Bronchial epithelial cell (primary cell): ENCODE data around the gene MBP. TPM values are rescaled to one million over a fixed set of nuclear protein-coding genes. Genes with fewer than 3 reads are reported as not detected.
A peak's percentile ranks its signal among the peaks of the same experiment; 100 is the strongest.

Source experiments
- DNase-seq: peaks from one replicate; pipeline ENCODE4 v3.0.0-alpha.2; 2010; ENCODE audit warnings: low read depth
- FAIRE-seq: peaks from 2 replicates; lab custom pipeline; 2011; peaks lifted over from hg19 to GRCh38; lab: Jason Lieb, UNC
- H3K27me3 ChIP-seq: 2 replicates; pipeline ENCODE4 v1.5.1; 2011; ENCODE audit warnings: low read length; ENCODE audit not compliant: control insufficient read depth, insufficient read depth
- H3K36me3 ChIP-seq: 2 replicates; pipeline ENCODE4 v1.5.1; 2011; ENCODE audit warnings: low read length; ENCODE audit not compliant: control insufficient read depth, insufficient read depth
- H3K4me3 ChIP-seq: 2 replicates; pipeline ENCODE4 v1.5.1; 2011; ENCODE audit warnings: mild to moderate bottlenecking, low read depth, low read length, control low read depth
- total RNA-seq: library from RNA; depleted of rRNA; stranded (reverse); fragments of >200 nt; gene quantifications from 2 replicates; pipeline ENCODE4 v1.2.1, GENCODE V29; 2014
- TF ChIP-seq, protein P1 (sequence below): IDR thresholded peaks from 2 replicates; pipeline ENCODE4 v1.5.1; 2011; ENCODE audit warnings: mild to moderate bottlenecking, moderate library complexity, low read length, control low read depth, inconsistent platforms; ENCODE audit not compliant: insufficient read depth, severe bottlenecking

The MBP gene
- total RNA-seq, 1 donor from 2014 or later: 26.6 TPM

DNA sequence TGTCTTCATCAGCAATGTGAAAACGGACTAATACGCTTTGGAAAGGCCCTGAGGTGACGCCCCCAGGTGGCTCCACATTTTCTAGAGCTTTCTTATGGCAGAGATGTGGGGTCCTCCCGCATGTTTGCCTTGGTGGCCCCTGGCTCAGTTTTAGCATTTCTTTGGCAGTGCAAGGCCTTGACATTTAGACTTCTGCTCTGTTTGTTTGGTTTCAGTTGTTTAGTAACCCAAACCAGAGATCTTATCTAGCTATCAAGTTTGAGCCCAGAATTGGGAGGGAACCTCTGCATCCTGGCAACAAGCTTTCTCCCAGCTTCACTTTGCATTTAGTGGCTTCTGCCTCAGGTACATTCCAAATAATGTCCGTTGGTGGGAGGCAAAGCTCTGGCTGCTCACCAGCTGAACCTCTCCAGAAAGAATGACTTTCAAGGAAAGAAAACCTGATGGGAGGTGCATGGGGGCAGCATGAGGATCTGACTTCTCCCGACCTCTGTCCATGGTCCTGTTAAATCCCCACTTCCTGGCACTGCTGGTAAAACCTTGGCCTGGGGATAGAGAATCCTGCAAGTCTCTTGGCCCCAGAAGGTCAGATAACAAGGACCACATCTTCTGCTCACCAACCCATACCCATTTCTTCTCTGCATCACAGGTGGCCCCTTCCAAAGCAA, 12.0 kb upstream of the MBP start:
- peak; percentile 76 for FAIRE-seq
- TF ChIP-seq, protein P1, sequence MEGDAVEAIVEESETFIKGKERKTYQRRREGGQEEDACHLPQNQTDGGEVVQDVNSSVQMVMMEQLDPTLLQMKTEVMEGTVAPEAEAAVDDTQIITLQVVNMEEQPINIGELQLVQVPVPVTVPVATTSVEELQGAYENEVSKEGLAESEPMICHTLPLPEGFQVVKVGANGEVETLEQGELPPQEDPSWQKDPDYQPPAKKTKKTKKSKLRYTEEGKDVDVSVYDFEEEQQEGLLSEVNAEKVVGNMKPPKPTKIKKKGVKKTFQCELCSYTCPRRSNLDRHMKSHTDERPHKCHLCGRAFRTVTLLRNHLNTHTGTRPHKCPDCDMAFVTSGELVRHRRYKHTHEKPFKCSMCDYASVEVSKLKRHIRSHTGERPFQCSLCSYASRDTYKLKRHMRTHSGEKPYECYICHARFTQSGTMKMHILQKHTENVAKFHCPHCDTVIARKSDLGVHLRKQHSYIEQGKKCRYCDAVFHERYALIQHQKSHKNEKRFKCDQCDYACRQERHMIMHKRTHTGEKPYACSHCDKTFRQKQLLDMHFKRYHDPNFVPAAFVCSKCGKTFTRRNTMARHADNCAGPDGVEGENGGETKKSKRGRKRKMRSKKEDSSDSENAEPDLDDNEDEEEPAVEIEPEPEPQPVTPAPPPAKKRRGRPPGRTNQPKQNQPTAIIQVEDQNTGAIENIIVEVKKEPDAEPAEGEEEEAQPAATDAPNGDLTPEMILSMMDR: no peak
- Histone ChIP-seq H3K27me3 (no peaks in the 10 kb centered on the region), H3K4me3 (no peak overlapping the region), H3K36me3 (no peaks in the 10 kb centered on the region)
- DNase-seq: no peak

DNA sequence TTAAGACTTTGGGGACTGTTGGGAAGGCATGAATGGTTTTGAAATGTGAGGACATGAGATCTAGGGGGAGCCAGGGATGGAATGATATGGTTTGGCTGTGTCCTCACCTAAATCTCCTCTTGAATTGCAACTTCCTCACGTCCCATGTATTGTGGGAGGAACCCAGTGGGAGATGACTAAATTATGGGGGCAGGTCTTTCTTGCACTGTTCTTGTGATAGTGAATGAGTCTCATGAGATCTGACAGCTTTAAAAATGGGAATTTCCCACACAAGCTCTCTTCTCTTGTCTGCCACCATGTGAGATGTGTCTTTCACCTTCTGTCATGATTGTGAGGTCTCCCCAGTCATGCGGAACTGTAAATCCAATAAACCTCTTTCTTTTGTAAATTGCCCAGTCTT, 11.5 kb upstream of the MBP start:
- no peak for FAIRE-seq
- no peak for DNase-seq

DNA sequence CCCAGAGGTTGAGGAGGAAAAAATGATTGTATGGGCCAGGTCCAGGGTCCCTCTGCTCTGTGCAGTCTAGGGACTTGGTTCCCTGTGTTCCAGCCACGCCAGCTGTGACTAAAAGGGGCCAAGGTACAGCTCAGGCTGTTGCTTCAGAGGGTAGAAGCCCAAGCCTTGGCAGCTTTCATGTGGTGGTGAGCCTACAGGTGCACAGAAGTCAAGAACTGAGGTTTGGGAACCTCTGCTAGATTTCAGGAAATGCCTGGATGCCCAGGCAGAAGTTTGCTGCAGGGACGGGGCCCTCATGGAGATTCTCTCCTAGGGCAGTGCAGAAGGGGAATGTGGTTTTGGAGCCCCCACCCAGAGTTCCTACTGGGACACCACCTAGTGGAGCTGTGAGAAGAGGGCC, 10.6 kb upstream of the MBP start:
- no peaks in the 10 kb centered on the region for H3K27me3 ChIP-seq
- DNase-seq (no peak), FAIRE-seq (no peak)
- TF ChIP-seq, protein P1: no peak
- H3K4me3 ChIP-seq: no peak overlapping the region
- H3K36me3 ChIP-seq: no peaks in the 10 kb centered on the region

More for the DNA sequence above, 11.5 kb upstream of the MBP start:
- TF ChIP-seq, protein P1: no peak
- no peaks in the 10 kb centered on the region for H3K27me3 ChIP-seq
- no peaks in the 10 kb centered on the region for H3K36me3 ChIP-seq
- H3K4me3 ChIP-seq: no peak overlapping the region

DNA sequence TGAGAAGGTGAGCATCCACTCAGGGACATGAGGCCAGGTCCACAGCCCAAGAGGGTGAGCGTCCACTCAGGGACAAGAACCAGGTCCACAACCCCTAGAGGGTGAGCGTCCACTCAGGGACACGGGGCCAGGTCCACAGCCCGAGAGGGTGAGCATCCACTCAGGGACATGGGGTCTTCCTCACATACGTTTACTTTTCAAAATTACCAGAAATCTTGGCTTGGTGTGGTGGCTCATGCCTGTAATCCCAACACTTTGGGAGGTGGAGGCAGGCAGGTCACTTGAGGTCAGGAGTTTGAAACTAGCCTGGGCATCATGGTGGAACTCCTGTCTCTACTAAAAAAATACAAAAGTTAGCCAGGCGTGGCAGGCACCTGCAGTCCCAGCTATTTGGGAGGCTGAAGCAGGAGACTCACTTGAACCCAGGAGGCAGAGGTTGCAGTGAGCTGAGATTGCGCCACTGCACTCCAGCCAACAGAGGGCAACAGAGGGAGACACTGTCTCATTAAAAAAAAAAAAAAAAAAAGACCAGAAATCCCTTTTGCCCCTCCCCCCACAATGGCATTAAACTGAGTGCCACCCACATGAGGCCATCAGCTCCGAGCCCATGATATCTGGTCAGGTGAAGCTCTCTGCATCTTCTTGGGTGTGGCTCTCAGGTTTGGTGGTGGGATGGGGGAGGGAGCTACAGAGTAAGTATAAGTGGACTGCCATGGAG, 9.0 kb upstream of the MBP start:
- no peaks in the 10 kb centered on the region for H3K36me3 ChIP-seq
- TF ChIP-seq, protein P1: no peak
- peak; percentile 70 for FAIRE-seq
- H3K4me3 ChIP-seq: no peak overlapping the region
- DNase-seq: no peak
- no peaks in the 10 kb centered on the region for H3K27me3 ChIP-seq

DNA sequence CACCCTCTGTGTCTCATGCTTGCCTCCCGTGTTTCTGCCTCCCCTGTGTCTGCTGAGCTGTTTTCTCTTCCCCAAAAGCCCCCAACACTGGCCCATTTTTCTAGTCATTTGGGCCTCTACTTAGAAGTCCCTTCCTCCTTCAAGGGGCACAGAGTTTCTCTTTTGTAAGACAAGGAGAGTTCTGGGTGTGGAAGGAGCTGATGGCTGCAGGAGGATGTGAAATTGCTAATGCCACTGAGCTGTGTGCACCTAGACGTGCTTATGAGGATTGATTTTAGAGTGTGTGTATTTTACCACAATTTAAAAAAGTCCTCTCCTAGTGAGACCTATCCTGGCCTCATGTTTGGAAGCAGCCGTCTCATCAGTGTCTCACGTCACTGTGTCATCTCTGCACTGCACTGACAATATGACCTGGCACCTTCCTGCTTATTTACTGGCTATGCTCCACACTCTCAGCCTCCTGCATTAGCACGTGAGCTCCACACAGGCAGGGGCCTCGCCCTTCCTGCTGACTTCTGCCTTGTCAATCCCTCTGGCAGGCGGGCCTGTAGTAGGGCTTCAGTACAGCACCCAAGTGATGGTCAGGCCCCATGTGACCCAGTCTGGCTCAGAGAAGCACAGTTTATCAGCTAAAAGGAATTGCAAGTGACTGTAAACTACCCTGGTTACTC, 8.0 kb upstream of the MBP start:
- no peak overlapping the region for H3K4me3 ChIP-seq
- no peak for DNase-seq
- FAIRE-seq: peak; percentile 85
- H3K27me3 ChIP-seq: no peaks in the 10 kb centered on the region
- no peaks in the 10 kb centered on the region for H3K36me3 ChIP-seq
- TF ChIP-seq, protein P1: no peak
